ENCODE results near the gene XRCC3. TPM values are rescaled to one million over a fixed set of nuclear protein-coding genes. Genes with fewer than 3 reads are reported as not detected.

Gene XRCC3
- total and polyA plus RNA-seq, 10 of the 15 experiments (the other 5 are each of a cell fraction or from before 2014, with no cell fraction given), result 0.37 to 52.0 (median 26.8) TPM

- no peak overlapping the region for H3K9ac ChIP-seq (ENCODE audit: control insufficient read depth, insufficient read depth, low read length)
- ChIA-PET RAD21 (ENCODE audit: unreplicated experiment) (no interaction called here), CTCF (no interaction called here), POLR2A (no interaction called here), SMC1A (ENCODE audit: uncharacterized antibody, unreplicated experiment) (interaction anchor here (1.1 kb wide), 1 partner anchor 66 kb away, joined by 3 read pairs; no protein-coding TSS in a partner anchor)
- H3K79me2 ChIP-seq (ENCODE audit: control insufficient read depth, insufficient read depth, low read length), result no peaks in the 10 kb centered on the region
- no peaks in the 10 kb centered on the region for H4K20me1 ChIP-seq (ENCODE audit: control insufficient read depth, insufficient read depth)
- no peak overlapping the region for H3K4me3 ChIP-seq
- DNase-seq (ENCODE audit: low read depth, low spot score), result no peak
- H3K4me1 ChIP-seq (ENCODE audit: control insufficient read depth, insufficient read depth, low read length), result no peaks in the 10 kb centered on the region
- no peak overlapping the region for H2AFZ ChIP-seq (ENCODE audit: control insufficient read depth, low read depth, low read length)
- H3K27me3 ChIP-seq (replicated peaks in 1 of 2; ENCODE audit: control insufficient read depth in 2 of 2, insufficient read depth in 2 of 2, low read length in 1 of 2), result no peaks in the 10 kb centered on the region
- ATAC-seq, result no peak
- no peak for TF ChIP-seq PRDM15 (CRISPR knock-in tag; IDR thresholded peaks at IDR 0.05)
- no peak for TF ChIP-seq BMI1 (IDR thresholded peaks at IDR 0.05; ENCODE audit: borderline replicate concordance)
- TF ChIP-seq KDM1A (IDR thresholded peaks at IDR 0.05; ENCODE audit: borderline replicate concordance), result no peak
- no peak for TF ChIP-seq RUNX3 (IDR thresholded peaks at IDR 0.05; ENCODE audit: low read length)
- TF ChIP-seq NFXL1 (IDR thresholded peaks at IDR 0.05; ENCODE audit: borderline replicate concordance), result no peak
- no peak for TF ChIP-seq GABPA (IDR thresholded peaks at IDR 0.05; ENCODE audit: low read depth)
- TF ChIP-seq, protein P1, sequence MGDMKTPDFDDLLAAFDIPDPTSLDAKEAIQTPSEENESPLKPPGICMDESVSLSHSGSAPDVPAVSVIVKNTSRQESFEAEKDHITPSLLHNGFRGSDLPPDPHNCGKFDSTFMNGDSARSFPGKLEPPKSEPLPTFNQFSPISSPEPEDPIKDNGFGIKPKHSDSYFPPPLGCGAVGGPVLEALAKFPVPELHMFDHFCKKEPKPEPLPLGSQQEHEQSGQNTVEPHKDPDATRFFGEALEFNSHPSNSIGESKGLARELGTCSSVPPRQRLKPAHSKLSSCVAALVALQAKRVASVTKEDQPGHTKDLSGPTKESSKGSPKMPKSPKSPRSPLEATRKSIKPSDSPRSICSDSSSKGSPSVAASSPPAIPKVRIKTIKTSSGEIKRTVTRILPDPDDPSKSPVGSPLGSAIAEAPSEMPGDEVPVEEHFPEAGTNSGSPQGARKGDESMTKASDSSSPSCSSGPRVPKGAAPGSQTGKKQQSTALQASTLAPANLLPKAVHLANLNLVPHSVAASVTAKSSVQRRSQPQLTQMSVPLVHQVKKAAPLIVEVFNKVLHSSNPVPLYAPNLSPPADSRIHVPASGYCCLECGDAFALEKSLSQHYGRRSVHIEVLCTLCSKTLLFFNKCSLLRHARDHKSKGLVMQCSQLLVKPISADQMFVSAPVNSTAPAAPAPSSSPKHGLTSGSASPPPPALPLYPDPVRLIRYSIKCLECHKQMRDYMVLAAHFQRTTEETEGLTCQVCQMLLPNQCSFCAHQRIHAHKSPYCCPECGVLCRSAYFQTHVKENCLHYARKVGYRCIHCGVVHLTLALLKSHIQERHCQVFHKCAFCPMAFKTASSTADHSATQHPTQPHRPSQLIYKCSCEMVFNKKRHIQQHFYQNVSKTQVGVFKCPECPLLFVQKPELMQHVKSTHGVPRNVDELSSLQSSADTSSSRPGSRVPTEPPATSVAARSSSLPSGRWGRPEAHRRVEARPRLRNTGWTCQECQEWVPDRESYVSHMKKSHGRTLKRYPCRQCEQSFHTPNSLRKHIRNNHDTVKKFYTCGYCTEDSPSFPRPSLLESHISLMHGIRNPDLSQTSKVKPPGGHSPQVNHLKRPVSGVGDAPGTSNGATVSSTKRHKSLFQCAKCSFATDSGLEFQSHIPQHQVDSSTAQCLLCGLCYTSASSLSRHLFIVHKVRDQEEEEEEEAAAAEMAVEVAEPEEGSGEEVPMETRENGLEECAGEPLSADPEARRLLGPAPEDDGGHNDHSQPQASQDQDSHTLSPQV (IDR thresholded peaks at IDR 0.05), result no peak
- no peak for TF ChIP-seq ZSCAN29 (IDR thresholded peaks at IDR 0.05)
- TF ChIP-seq MAX (IDR thresholded peaks at IDR 0.05; ENCODE audit: low read depth, low read length), result no peak
- no peak for TF ChIP-seq SMARCA5 (IDR thresholded peaks at IDR 0.05)
- TF ChIP-seq CHD2 (IDR thresholded peaks at IDR 0.05; ENCODE audit: borderline replicate concordance, low read depth, low read length), result no peak
- intact Hi-C loops (cut with micrococcal nuclease; ENCODE audit: unreplicated experiment) (no loop called here), in situ Hi-C loops (cut with MboI) (no loop called here)
- no TSS peak for BruUV-seq (replicated peaks)
- no peaks in the 10 kb centered on the region; a peak in 2 of 4 replicates for H3K36me3 ChIP-seq (ENCODE audit: control insufficient read depth in 2 of 2, insufficient read depth in 2 of 2, low read length in 1 of 2)
- H3K27ac ChIP-seq (ENCODE audit: control insufficient read depth, insufficient read depth), result no peak overlapping the region
- H3K9me3 ChIP-seq (replicated peaks; ENCODE audit: control insufficient read depth, insufficient read depth, low read length), result no peaks in the 10 kb centered on the region
- no peak for FAIRE-seq
- no peak overlapping the region for H3K4me2 ChIP-seq (ENCODE audit: control insufficient read depth, insufficient read depth)
- WGBS (ENCODE audit: insufficient coverage, insufficient replicate concordance, low lambda C conversion rate, missing lambda C conversion rate), result 98% methylated on average over 6 of the region's 6 CpGs
These were observed 24.2 kb upstream of the XRCC3 start for GRCh38 chr14:103739466-103739792.
